Right renal pelvis (tissue), 4 donors: ENCODE measurements around the gene THRAP3. TPM values are rescaled to one million over a fixed set of nuclear protein-coding genes. Genes with fewer than 3 reads are reported as not detected.

ENCODE experiments used
- DNase-seq, 4 donors: peaks; one replicate each; pipeline ENCODE4 v3.0.0-alpha.2; 2013; ENCODE audit warnings: low read depth in 4 of 4, low spot score in 3 of 4, missing footprints in 1 of 4
- polyA plus RNA-seq, 4 donors: library from polyadenylated mRNA; unstranded; fragments of 120-200 nt; gene quantifications; one replicate each; pipeline ENCODE4 v1.2.1, GENCODE V29; 2013; ENCODE audit not compliant: insufficient read length in 4 of 4

THRAP3 gene
- polyA plus RNA-seq, 4 donors: 122 to 147 (median 139) TPM

DNA sequence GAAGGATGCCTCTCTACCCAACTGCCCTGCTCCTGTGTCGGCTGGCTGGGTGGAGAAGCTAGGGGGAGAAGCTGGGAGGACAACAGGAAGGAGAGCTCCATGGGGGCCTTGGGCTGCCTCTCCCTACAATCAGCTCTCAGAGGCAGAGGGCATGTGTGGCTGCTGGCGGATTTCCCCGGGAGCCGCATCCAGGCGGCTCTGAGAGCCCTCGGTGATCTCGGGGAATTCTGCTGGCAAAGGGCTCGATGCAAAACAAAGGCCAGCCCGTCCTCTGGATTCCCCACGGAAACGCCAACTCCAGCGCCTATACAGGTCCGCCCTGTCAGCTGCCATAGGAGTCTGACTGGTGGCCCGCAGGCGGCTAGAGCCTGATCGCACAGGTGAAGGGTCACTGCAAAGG lies 125.6 kb downstream of the THRAP3 start:
- DNase-seq: no peak

DNA sequence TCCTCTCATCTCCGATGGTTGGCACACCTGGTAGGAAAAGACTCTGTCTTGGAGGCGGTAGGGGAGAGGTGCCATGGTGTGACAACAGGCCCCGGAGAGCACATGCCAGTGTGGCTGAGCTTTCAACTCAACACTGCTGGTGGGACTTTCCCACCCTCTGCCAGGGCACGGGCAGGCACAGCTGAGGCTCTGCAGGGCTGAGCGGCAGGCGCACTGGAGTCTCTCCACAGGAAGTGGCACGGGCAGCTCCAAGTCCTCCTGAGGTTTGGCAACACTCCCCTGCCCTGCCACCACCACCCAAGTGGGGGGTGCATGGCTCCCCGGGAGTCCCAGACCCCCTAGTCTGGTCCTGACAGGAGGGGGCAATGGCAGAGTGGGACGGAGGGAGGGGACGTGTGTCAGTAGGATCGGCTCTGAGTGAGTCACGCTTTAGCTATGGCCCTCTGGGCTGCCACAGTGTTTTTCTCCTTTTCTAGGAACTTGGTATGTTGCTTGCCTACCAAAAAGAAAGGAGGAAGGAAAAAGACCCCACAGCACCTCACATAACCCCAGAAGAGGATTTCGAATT lies 126.5 kb downstream of the THRAP3 start:
- DNase-seq: no peak

DNA sequence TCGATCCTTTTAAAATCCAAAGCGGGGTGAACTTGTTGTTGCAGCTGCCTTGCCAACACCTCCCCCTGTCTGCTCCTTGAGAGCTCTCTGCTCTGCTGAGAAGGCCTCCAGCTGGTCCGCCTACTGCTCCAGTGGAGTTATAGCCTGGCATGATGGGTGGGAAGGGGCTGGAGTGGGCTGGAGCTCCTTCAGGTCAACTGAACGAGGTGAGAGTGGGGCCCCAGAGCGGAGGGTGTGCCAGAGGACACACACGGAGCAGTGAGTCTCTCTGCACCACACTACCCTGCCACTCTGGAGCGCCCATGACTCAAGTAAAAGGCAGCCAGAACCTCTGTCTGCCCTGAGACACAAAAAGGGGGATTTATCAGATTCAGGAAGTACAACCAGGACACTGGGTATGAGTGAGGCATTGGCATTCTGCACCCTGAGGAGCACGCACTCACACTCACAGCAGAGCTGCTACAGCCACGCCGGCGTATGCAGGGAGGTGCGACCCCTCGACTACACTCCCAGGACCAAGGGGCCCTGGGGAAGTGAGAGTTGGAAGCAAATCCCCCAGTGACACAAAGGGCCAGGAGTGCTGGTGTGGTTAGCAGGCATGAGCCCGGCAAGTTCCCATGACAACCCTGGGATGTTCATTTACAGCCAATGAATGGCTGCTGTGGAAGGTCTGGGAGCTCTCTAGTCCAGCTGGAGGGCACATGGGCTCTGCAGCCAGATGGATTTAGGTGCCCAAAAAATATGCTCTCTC lies 127.2 kb downstream of the THRAP3 start:
- DNase-seq: no peak

DNA sequence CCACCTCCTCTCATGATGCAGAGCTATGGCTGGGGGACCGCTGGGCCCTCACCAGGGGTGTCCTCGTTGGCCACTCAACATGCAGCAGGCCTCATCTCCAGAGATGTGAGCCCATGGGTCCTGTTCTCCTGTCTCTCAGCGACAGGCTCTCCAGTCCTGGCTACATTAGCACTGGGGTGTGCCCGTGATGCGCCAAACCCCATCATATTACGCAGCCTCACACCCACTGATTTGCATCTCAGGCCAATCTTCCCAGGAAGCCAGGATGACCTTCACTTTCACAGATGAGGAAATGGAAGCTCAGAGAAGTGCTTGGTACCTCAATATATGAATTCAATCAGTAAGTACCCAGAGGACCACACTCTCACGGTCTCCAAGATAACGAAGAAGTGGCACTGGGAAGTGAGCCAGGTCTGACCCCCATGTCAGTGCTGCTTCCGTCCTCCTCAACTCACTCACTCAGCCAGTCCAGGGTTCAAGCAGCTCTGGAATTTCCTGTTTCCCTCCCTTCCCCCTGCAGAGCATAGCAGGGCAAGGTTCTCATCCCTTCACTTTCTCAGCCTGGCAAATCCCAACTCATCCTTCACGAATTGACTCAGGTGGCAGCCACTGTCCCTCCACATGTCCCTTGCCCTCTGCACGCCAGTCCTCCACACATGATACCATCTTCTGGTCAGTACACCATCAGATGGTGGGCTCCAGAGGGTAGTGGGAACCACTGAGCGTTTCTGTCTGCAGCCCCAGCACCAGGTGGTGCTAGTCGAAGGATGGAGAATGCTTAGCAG lies 128.1 kb downstream of the THRAP3 start:
- DNase-seq: no peak

DNA sequence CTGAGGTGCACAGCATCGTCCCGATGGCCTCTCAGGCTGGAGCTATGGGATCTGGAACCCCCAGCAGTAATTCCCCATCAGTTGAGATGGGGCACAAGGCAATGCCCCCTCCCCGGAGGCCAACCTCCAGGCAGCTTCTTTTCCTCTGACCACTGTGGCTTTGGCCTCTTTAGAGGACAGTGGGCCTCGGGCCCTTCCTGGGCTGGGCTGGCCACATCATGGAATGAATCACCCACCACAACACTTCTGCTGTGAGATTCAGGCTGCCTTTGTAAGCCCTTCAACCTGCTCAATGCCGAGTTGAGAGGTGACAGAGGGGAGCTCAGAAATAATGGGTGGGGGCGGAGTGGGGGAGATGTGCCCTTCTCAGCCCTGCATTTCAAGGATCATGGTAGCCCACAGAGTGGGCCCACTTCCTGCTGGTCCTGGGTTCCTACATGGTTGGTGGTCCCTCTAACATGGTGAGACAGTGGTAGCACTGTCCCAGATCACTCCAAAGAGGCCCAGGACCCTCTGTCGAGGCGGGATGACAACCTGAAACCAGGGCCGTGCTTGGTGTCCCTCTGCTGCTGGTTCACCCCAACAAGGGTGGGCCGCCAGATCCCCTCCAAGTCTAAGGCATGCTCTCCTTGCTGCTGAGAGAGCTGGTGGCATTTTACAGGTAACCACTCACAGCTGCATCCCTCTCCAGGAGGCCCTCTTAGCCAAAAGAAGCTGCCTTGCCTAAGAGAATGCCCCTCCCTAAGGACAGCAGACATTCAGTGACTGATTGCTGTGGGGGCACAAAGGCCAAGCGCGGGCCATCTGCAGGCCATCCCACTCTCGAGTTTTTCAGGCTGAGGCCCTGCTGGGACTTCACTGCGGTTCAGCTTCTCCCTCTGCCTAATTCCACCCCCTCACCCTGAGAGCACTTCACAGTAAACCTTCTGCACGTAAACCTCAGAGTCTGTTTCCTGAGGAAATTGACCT lies 129.0 kb downstream of the THRAP3 start:
- DNase-seq: no peak

DNA sequence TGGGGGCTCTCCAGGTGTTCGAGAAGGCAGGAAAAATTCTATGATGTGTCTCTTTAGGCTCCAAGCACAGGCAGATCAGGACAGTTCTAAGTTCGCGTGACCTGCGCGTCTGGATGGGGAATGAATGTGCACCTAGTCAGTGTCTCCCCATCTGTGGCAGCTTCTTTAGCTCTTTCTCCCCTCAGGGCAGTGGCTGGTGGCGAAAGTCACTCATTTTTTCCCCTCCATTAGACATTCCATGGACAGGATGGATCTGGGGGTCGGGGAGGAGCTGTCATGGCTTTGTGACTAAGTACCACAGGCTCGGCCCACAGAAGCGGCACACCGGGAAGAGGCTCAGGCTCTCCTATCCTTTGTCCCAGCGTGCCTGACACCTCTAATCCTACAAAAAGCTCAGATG lies 130.2 kb downstream of the THRAP3 start:
- DNase-seq: no peak

Other genes with a start within 250 kb of the THRAP3 start
- 10 to 100 TPM in 3 of 4 donors, 1 to 10 TPM in 1; 9.8 to 12.0 (median 10.6) TPM for gene TEKT2, start 140.3 kb upstream of the THRAP3 start, polyA plus RNA-seq
- 10 to 100 TPM; 31.6 to 38.0 (median 33.2) TPM for gene ADPRS, start 135.6 kb upstream of the THRAP3 start, polyA plus RNA-seq
- 1 to 10 TPM; 1.4 to 3.8 (median 1.9) TPM for gene COL8A2, start 99.2 kb upstream of the THRAP3 start, polyA plus RNA-seq
- gene TRAPPC3, start 75.0 kb upstream of the THRAP3 start, polyA plus RNA-seq: 10 to 100 TPM; 62.1 to 66.6 (median 66.3) TPM
- gene MAP7D1, start 68.3 kb upstream of the THRAP3 start, polyA plus RNA-seq: 10 to 100 TPM; 58.6 to 63.8 (median 63.1) TPM
- 10 to 100 TPM; 21.4 to 26.2 (median 25.1) TPM for gene SH3D21, start 81.9 kb downstream of the THRAP3 start, polyA plus RNA-seq
- gene EVA1B, start 99.2 kb downstream of the THRAP3 start, polyA plus RNA-seq: 100 to 1,000 TPM in 1 of 4 donors, 10 to 100 TPM in 3; 45.4 to 124 (median 57.3) TPM
- 10 to 100 TPM; 40.8 to 48.2 (median 43.7) TPM for gene STK40, start 161.5 kb downstream of the THRAP3 start, polyA plus RNA-seq
- gene LSM10, start 173.5 kb downstream of the THRAP3 start, polyA plus RNA-seq: 10 to 100 TPM; 25.8 to 33.3 (median 27.6) TPM
- 10 to 100 TPM; 20.0 to 25.8 (median 22.2) TPM for gene OSCP1, start 226.0 kb downstream of the THRAP3 start, polyA plus RNA-seq
- gene MRPS15, start 239.9 kb downstream of the THRAP3 start, polyA plus RNA-seq: 10 to 100 TPM; 71.1 to 73.4 (median 72.1) TPM